ENCODE data around the gene SKA1.

GRCh38 chr18:50356036-50356945, 18.6 kb upstream of the SKA1 start:
- TF ChIP-seq, protein P1, sequence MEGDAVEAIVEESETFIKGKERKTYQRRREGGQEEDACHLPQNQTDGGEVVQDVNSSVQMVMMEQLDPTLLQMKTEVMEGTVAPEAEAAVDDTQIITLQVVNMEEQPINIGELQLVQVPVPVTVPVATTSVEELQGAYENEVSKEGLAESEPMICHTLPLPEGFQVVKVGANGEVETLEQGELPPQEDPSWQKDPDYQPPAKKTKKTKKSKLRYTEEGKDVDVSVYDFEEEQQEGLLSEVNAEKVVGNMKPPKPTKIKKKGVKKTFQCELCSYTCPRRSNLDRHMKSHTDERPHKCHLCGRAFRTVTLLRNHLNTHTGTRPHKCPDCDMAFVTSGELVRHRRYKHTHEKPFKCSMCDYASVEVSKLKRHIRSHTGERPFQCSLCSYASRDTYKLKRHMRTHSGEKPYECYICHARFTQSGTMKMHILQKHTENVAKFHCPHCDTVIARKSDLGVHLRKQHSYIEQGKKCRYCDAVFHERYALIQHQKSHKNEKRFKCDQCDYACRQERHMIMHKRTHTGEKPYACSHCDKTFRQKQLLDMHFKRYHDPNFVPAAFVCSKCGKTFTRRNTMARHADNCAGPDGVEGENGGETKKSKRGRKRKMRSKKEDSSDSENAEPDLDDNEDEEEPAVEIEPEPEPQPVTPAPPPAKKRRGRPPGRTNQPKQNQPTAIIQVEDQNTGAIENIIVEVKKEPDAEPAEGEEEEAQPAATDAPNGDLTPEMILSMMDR (IDR thresholded peaks at IDR 0.05), result no peak
- TF ChIP-seq POLR2A (IDR thresholded peaks at IDR 0.05) (no peak), POLR2AphosphoS5 (IDR thresholded peaks at IDR 0.05) (no peak), EP300 (IDR thresholded peaks at IDR 0.05) (no peak)

All from sigmoid colon (tissue), 4 donors.